ENCODE measurements around the gene USH1C. TPM values are rescaled to one million over a fixed set of nuclear protein-coding genes. Genes with fewer than 3 reads are reported as not detected.

USH1C gene
- total RNA-seq, 4 donors from 2014 or later, result not detected

- no peak overlapping the region for H3K4me3 ChIP-seq
- DNase-seq (ENCODE audit: extremely low spot score), result no peak
Measured at GRCh38 chr11:17527628-17527995, 16.6 kb downstream of the USH1C start.

DNA sequence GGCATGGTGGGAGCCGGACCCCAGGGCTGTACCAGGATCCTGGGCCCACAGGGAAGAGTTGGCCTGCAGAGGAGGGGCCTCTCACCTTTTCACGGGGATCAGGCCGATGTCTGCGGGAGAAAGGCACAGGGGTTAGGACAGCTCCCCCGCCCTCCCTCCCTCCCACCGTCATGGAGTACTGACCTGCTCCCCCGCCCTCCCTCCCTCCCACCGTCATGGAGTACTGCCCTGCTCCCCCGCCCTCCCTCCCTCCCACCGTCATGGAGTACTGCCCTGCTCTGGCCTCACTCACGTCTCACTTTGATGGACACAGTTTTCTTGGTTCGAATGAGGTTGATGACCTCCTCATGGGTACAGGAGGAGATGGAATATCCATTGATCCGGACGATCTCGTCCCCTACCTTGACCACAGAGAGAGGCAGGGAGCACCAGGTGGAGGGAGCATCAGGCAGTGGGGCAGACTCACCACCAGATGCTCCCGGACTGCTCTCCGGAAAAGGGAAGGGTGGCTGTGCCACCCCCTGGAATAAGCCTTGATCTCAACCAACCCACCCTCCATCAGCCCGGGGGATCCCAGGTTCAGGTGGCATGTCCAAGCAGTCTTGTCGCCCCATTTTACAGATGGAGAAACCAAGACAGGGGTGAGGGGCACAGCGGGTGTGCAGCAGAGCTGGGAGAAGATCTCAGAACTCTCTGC lies 17.1 kb downstream of the USH1C start:
- no peak for DNase-seq (ENCODE audit: extremely low spot score)
- TF ChIP-seq EP300 (IDR thresholded peaks at IDR 0.05) (no peak), POLR2AphosphoS5 (IDR thresholded peaks at IDR 0.05) (no peak), POLR2A (IDR thresholded peaks at IDR 0.05; ENCODE audit: low read depth) (no peak)
- TF ChIP-seq, protein P1, sequence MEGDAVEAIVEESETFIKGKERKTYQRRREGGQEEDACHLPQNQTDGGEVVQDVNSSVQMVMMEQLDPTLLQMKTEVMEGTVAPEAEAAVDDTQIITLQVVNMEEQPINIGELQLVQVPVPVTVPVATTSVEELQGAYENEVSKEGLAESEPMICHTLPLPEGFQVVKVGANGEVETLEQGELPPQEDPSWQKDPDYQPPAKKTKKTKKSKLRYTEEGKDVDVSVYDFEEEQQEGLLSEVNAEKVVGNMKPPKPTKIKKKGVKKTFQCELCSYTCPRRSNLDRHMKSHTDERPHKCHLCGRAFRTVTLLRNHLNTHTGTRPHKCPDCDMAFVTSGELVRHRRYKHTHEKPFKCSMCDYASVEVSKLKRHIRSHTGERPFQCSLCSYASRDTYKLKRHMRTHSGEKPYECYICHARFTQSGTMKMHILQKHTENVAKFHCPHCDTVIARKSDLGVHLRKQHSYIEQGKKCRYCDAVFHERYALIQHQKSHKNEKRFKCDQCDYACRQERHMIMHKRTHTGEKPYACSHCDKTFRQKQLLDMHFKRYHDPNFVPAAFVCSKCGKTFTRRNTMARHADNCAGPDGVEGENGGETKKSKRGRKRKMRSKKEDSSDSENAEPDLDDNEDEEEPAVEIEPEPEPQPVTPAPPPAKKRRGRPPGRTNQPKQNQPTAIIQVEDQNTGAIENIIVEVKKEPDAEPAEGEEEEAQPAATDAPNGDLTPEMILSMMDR (IDR thresholded peaks at IDR 0.05), result no peak
- peaks cover 0 to 7% (median 0%) of the 10 kb centered on the region in 4 donors for H3K27me3 ChIP-seq
- 80% methylated on average over 12 of the region's 20 CpGs for WGBS
- no peak overlapping the region for H3K4me3 ChIP-seq
- no peaks in the 10 kb centered on the region for H3K36me3 ChIP-seq
- intact Hi-C loops (cut with DNase I), result no loop called here
- no peaks in the 10 kb centered on the region for H3K9me3 ChIP-seq
- H3K4me1 ChIP-seq, result no peaks in the 10 kb centered on the region
- no peak overlapping the region for H3K27ac ChIP-seq (replicated peaks in 1 of 4)

More at GRCh38 chr11:17527628-17527995, 16.6 kb downstream of the USH1C start:
- Histone ChIP-seq H3K27me3 (peaks cover 0 to 7% (median 0%) of the 10 kb centered on the region in 4 donors), H3K9me3 (no peaks in the 10 kb centered on the region), H3K27ac (replicated peaks in 1 of 4) (no peak overlapping the region), H3K4me1 (no peaks in the 10 kb centered on the region), H3K36me3 (no peaks in the 10 kb centered on the region)
- intact Hi-C loops (cut with DNase I), result no loop called here
- WGBS, result 77% methylated on average over 3 of the region's 3 CpGs
- TF ChIP-seq POLR2AphosphoS5 (IDR thresholded peaks at IDR 0.05) (no peak), POLR2A (IDR thresholded peaks at IDR 0.05; ENCODE audit: low read depth) (no peak), EP300 (IDR thresholded peaks at IDR 0.05) (no peak)
- TF ChIP-seq, protein P1 (IDR thresholded peaks at IDR 0.05), result no peak

GRCh38 chr11:17526326-17526725 lies 17.9 kb downstream of the USH1C start:
- no peaks in the 10 kb centered on the region for H3K36me3 ChIP-seq
- H3K9me3 ChIP-seq, result no peaks in the 10 kb centered on the region
- H3K27ac ChIP-seq (replicated peaks in 1 of 4), result no peak overlapping the region
- intact Hi-C loops (cut with DNase I), result no loop called here
- no peaks in the 10 kb centered on the region for H3K4me1 ChIP-seq
- TF ChIP-seq EP300 (IDR thresholded peaks at IDR 0.05) (no peak), POLR2A (IDR thresholded peaks at IDR 0.05; ENCODE audit: low read depth) (no peak), POLR2AphosphoS5 (IDR thresholded peaks at IDR 0.05) (no peak)
- TF ChIP-seq, protein P1 (IDR thresholded peaks at IDR 0.05), result no peak
- H3K4me3 ChIP-seq, result no peak overlapping the region
- 91% methylated on average over 7 of the region's 13 CpGs for WGBS
- peaks cover 0 to 7% (median 0%) of the 10 kb centered on the region in 4 donors for H3K27me3 ChIP-seq
- no peak for DNase-seq (ENCODE audit: extremely low spot score)

GRCh38 chr11:17525570-17525969 lies 18.6 kb downstream of the USH1C start:
- TF ChIP-seq EP300 (IDR thresholded peaks at IDR 0.05) (no peak), POLR2AphosphoS5 (IDR thresholded peaks at IDR 0.05) (no peak), POLR2A (IDR thresholded peaks at IDR 0.05; ENCODE audit: low read depth) (no peak)
- TF ChIP-seq, protein P1 (IDR thresholded peaks at IDR 0.05), result no peak
- DNase-seq (ENCODE audit: extremely low spot score), result no peak
- WGBS, result 90% methylated on average over 4 of the region's 4 CpGs
- Histone ChIP-seq H3K27me3 (no peaks in the 10 kb centered on the region), H3K36me3 (no peaks in the 10 kb centered on the region), H3K4me3 (no peak overlapping the region), H3K4me1 (no peaks in the 10 kb centered on the region), H3K9me3 (no peaks in the 10 kb centered on the region), H3K27ac (replicated peaks in 1 of 4) (no peak overlapping the region)
- intact Hi-C loops (cut with DNase I), result no loop called here

DNA sequence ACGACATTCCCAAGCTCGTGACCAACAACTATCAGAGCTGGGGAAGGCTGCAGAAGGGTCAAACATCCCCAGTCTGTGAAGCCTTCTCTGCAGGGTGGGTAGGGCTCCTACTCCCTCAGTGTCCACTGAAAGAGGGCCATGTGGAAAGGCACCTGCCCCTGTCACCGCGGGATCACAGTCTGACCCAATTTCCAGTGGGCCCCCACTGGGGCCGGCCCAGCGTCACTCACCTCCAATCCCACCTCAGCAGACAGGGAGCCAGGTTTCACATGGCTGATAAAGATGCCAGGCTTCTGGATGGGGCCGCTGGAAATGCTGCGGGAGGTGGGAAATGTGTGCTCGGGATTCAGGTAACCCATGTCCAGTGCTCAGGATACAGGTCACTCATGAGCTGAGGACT lies 20.0 kb downstream of the USH1C start:
- TF ChIP-seq POLR2A (IDR thresholded peaks at IDR 0.05; ENCODE audit: low read depth) (no peak), POLR2AphosphoS5 (IDR thresholded peaks at IDR 0.05) (no peak), EP300 (IDR thresholded peaks at IDR 0.05) (no peak)
- TF ChIP-seq, protein P1 (IDR thresholded peaks at IDR 0.05), result no peak
- Histone ChIP-seq H3K4me1 (no peaks in the 10 kb centered on the region), H3K4me3 (no peak overlapping the region), H3K27ac (replicated peaks in 1 of 4) (no peak overlapping the region), H3K9me3 (no peaks in the 10 kb centered on the region), H3K36me3 (no peaks in the 10 kb centered on the region), H3K27me3 (no peaks in the 10 kb centered on the region)
- DNase-seq (ENCODE audit: extremely low spot score), result no peak
- 97% methylated on average over 8 of the region's 9 CpGs for WGBS
- intact Hi-C loops (cut with DNase I), result no loop called here
